Measurements from ENCODE around the gene CDK11A.
"Not testable (repeated sequence)": the region's sequence is repeated elsewhere in the genome, so short reads cannot be mapped to it uniquely, and the experiment has no call there.

CDK11A gene

DNA sequence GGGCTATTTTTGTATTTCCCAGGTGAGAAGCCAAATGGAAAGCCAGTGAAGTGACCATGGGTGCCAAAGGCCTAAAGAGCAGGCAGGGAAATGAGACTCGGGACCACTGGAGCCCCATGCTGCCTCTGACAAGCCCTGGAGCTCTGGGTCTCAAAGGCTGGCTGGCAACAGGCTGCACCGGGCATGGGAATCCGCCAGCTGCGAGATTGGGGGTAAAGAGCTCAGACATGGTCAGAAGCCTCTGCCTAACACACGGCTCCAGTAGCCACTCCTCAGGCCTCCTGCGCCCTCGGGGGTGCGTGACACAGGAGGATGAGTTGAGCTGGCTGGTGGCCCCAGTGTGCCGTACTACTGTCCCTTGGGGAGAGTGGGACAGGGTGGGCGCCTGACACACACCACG, 59.8 kb downstream of the CDK11A start:
- in situ Hi-C loops (cut with MboI; ENCODE audit: low sequenced_read_pairs) = not testable (repeated sequence)

DNA sequence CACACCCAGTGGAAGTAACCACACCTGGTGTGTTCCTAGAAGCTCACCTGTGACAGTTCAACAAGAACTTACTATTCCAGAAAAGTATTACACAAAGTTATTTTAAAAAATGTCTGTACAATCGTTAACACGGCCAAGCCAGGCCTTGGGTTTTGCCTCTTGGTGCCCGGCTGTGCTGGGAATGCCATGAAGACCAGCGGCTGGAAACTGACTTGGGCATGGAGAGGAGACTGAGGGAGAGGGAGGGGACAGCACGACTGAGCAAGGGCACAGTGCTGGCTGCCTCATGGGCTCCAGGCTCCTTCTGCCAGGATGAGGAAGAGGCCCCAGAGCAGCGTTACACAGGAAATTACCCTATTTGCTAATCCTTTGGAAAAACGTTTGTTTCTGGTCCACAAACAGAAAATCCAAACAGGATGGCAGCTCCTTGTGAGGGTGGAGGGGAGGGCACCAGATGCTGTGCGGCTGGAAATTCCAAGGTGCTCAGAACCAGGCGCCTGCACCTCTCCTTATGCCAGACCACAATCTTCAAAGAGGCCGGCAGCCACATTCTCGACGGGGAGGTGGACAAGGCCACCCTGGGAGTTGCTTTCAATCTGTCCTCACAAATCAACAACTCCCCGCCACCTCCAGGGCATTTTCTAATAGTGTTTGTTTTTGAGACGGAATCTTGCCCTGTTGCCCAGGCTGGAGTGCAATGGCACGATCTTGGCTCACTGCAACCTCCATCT, 61.2 kb downstream of the CDK11A start:
- in situ Hi-C loops (cut with MboI; ENCODE audit: low sequenced_read_pairs) = not testable (repeated sequence)

DNA sequence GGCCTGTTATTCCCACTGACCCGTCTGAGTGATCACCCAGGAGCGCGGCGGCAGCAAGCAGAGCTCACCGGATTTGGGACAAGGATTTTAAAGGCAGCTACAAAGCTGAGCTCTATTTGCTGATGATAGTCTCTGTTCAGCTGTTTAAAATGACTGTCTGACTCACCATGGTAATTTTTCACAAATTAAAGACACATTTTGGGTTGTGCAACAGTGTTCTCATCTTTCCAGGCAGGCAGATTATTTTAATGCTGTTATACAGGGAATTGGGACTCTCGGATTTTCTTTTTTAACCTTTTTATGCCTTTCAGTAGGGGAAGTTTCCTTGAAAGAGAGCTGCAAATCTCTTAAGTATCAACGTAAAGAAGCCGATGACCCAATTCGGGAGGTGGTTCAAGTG, 61.8 kb downstream of the CDK11A start:
- in situ Hi-C loops (cut with MboI; ENCODE audit: low sequenced_read_pairs) = not testable (repeated sequence)

DNA sequence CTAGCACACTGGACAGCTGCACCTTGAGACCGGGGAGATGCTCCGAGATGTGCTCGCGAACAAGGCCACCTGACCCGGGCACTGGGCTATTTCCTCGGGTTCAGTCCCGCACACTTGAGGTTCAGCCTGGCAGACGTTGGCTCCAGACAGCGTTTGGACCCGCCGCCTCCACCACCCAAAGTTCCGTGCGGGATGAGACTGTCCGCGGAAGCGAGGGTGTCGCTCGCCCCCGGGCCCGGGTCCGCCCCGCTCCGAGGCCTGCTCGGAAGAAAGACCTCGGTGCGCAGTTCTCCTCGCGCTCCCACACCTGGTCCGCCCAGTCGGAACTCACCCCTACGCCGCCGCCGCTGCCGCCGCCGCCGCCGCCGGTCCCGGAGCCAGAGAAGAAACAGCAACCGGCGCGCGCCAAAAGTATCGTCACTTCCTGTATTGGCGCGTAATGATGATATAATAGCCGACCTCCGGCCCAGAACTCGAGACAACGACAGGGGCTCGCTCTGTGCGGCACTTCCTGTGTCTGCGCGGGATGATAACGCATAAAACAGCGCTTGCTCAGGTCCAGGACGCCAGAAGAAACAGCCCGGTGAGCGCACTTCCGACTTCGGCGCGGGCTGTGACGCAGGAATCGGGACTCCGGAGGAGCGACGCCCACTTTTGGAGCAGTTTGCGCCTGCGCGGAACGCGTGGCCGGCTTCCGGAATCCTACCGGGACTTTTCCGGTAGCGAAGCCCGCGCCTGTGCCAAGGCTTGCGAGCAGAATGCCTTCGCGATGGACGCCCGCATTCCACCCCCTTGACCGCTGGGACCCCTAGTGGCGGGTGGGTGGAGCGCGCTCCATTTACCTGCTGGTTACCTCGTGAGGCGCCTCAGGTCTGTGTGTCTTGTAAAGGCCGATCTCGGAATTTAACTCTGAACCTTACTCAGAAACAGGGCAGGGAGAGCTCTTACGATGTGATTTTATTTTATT, 65.3 kb downstream of the CDK11A start, which contains the start of gene CDK11B:
Gene CDK11B, minus strand, starts transcription at position 422 of the 967 bp plus-strand sequence. CDS start 1,519 bp downstream, outside the sequence.
- in situ Hi-C loops (cut with MboI; ENCODE audit: low sequenced_read_pairs) = not testable (repeated sequence)

Measured in HL-60/S4 treated with retinoic acid at 250 ng/mL for 4 days and 3 days (cell line).